GM12891 (cell line): ENCODE results near the gene MDC1.

Source experiments
- PAX5 ChIP-seq: IDR thresholded peaks from 2 replicates; pipeline ENCODE4 v1.6.1; 2011; ENCODE audit warnings: low read length, moderate library complexity, mild to moderate bottlenecking; ENCODE audit not compliant: insufficient read depth, severe bottlenecking
- POLR2A ChIP-seq: IDR thresholded peaks from 2 replicates; pipeline ENCODE4 v1.6.1; 2011; ENCODE audit warnings: low read depth, low read length, control low read depth
- POLR2AphosphoS5 ChIP-seq: IDR thresholded peaks from 2 replicates; pipeline ENCODE4 v1.6.1; 2011; ENCODE audit warnings: low read depth, low read length, control low read depth
- TAF1 ChIP-seq: IDR thresholded peaks from 2 replicates; pipeline ENCODE4 v1.6.1; 2011; ENCODE audit warnings: low read depth, low read length, control low read depth

DNA sequence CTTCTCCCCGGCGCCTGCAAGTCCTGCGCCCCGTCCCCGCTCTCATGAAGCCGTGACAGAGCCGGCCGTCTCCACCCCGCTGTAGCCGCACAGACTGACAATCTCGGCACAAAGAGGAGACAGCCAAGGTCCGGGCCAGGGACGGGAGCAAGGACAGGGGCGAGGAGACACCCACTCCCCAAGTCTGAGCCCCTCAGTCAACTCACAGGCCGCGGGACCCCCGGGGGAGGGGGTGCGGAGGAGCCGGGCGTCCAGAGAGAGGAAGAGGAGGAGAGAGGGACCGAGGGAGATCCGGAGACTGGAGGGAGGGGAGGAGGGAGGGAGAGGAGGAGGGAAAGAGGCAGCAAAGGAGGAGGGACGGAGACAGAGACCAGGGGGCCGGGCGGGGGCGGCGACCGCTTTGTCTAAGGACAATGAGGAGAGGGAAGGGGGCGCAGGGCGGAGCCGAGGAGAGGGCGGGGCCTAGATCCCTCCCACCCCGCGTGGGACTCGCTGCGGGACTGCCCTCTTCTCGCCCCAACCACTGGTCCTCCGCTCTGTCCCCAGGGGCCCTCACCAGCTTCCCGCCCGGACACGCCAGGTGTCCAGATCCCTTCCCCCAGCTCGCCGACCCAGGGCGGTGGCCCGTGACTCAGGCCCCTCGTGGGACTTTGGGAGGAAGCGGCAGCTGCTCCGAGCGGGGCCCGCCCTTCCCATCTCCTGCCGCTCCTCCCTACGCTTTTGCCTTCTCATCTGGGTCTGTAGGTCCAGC lies 30.0 kb downstream of the MDC1 start:
- 0 out of 2 replicates have a peak, but pooled peaks have one; percentile 41 for TF ChIP-seq POLR2AphosphoS5
- no peak for TF ChIP-seq POLR2A
- no peak for TF ChIP-seq TAF1
- peak; percentile 82 for TF ChIP-seq PAX5
